GM18502 (cell line): ENCODE results near the gene SLC26A11.
"Not testable (repeated sequence)": the region's sequence is repeated elsewhere in the genome, so short reads cannot be mapped to it uniquely, and the experiment has no call there.

Experiments
- ATAC-seq: cut with Tn5 transposase; IDR thresholded peaks from one replicate; pipeline ENCODE4 v1.9.1; 2021; ENCODE audit warnings: mild to moderate bottlenecking; ENCODE audit not compliant: unreplicated experiment, poor library complexity

Gene SLC26A11

DNA sequence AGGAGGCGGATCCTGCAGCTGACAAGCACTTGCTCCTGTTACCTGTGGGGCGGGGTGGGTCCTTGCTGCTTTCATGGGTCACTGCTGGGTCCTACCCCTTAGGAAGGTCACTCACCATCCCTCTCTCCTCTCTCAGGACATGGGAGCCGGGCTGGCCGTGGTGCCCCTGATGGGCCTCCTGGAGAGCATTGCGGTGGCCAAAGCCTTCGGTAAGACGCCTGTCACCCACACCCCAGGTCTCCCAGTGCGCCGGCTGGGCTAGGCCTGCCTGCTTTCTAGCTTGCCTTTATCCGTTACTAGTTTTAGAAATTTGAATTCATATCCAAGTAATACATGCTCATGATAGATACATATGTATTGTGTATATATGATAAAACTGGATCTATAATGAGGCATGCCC, 17.2 kb downstream of the SLC26A11 start:
- ATAC-seq = no peak

DNA sequence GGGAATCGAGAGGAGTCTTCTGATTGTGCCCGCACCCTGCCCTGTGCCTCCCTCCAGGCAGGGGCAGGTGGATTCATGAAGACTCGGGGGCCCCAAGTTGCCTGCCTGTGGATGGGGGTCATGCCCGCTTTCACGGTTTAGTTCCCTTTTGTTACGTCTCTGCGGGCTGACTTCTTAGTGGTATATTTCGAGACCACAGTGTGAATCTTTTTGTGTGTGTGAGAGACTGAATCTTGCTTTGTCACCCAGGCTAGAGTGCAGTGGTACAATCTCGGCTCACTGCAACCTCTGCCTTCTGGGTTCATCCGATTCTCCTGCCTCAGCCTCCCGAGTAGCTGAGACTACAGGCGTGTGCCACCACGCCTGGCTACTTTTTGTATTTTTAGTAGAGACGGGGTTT, 22.3 kb downstream of the SLC26A11 start:
- ATAC-seq = no peak

DNA sequence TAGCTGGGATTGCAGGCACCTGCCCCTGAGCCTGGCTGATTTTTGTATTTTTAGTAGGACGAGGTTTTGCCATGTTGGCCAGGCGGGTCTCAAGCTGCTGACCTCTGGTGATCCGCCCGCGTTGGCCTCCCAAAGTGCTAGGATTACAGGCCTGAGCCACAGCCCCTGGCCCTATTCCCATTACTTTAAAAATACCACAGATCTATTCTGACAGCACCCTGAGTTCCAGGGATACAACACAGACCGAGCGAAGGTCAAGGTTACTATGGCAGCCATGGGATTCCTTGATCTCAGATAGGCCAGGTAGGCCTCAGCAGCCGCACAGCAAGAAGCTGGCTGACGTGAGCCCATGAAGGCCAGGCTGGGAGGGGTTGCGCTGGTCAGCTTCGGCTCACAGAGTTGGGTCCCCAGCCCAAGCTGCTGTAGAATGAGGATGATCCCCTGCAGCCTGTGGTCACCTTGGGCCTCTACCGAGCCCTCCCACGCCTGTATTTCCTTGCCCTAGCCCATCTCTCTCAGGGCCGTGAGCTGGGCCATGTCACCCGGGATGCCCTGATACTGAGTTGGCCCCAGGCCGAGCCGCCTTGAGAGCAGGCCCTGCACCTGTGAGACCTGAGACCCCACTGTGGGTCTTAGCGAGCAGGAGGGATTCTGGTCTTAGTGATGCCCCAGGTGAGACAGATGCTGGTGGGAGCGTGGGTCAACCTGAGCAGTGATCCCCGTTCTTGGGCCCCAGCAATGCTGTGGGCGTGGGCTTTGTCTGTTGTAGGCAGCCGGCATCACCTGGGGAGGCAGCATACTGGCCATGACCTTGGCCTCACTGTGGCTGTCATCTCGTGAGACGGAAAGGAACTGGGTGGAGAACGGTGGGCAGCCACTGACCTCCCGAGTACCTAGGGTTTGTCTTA, 23.6 kb downstream of the SLC26A11 start:
- ATAC-seq = no peak

DNA sequence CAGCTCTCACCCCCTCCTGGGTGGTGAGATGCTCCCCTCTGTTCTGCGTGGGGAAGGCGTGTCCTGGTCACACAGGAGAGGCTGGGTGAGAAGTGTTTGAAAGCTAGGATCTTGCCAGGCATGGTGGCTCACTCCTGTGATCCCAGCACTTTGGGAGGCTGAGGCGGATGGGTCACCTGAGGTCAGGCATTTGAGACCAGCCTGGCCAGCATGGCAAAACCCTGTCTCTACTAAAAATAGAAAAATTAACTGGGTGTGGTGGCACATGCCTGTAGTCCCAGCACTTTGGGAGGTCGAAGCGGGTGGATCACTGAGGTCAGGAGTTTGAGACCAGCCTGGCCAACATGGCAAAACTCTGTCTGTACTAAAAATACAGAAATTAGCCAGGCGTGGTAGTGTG, 24.2 kb downstream of the SLC26A11 start:
- ATAC-seq = not testable (repeated sequence)

DNA sequence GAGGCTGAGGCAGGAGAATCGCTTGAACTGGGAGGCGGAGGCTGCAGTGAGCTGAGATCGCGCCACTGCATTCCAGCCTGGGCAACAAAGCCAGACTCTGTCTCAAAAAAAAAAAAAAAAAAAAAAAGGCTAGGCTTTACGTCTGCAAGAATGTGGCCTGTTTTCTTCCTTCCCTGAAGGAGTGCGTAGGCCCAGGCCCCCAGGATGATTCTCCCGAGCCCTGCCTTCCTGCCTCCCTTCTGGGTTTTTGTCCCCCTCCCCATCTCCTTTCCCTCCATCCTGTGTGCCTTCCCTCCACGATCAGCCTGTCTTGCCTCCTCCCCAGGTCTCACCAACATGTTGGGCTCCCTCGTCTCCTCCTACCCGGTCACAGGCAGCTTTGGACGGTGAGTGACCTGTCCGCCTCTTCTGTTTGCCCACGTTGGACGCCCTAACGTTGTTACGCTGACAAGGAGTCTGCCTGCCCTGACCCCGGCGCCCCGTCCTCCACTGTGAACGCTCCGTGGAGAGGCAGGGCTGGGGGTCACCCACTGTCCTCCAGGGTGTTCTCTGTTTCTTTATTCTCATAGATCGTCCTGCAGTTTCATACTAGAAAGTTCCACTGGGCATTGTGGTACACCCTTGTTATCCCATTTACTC, 24.8 kb downstream of the SLC26A11 start:
- ATAC-seq = no peak

DNA sequence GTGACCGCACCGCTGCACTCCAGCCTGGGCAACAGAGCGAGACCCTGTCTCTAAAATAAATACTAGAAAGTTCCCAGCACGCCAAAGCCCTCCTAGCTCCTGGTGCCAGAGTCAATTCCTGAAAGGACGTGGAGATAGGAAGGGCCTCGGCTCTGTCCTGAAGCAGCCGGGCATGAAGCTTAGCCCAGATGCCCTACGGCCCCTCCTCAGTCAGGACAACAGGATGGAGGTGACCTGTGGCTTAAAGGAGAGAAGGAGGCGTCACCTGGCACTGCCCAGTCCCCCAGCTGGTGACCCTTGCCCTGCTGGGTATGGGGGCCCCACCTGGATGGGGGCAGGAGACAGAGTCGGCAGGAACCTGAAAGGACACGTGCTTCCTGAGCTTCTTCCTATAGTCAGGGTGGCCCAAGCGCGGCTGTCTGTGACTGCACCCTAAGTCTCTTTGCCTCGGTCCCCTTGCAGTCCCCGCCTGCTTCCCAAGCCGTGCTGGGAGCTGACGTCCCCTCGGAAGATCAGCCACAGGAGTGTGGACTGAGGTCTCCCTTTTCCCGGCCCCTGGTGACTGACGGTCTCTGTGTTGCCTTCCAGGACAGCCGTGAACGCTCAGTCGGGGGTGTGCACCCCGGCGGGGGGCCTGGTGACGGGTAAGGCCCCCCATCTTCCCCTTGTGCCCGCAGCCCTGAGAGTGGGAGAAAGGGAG, 25.5 kb downstream of the SLC26A11 start:
- ATAC-seq = no peak

DNA sequence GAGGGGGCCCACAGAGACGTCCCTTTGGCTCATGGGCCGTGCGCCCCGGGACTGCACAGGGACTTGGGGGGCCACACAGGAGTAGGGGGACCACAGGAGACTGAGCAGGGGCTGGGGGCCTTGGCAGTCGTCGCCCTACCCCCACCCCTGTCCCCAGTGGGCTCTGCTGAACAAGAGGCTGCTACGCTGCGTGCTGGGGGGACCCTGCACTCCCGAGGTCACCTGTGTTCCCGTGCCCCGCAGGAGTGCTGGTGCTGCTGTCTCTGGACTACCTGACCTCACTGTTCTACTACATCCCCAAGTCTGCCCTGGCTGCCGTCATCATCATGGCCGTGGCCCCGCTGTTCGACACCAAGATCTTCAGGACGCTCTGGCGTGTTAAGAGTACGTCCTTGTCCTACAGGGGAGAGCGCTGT, 26.0 kb downstream of the SLC26A11 start:
- ATAC-seq = no peak

DNA sequence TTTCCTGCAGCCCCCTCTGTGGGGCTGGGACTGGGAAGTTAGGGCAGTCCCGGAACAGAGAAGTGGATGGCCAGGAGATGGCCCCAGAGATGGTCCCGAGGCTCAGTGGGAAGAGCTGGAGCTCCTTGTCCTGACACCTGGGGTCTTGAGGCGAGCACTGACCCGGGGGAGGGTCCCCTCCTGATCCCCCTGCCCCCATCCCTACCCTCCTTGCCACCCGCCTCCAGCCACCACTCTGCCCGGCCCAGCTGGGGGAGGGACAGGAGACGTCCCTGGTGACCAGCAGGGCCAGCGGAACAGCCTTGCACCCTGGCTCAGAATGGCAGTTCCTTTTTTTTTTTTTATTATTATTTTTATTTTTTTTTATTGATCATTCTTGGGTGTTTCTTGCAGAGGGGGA, 26.5 kb downstream of the SLC26A11 start:
- no peak for ATAC-seq

DNA sequence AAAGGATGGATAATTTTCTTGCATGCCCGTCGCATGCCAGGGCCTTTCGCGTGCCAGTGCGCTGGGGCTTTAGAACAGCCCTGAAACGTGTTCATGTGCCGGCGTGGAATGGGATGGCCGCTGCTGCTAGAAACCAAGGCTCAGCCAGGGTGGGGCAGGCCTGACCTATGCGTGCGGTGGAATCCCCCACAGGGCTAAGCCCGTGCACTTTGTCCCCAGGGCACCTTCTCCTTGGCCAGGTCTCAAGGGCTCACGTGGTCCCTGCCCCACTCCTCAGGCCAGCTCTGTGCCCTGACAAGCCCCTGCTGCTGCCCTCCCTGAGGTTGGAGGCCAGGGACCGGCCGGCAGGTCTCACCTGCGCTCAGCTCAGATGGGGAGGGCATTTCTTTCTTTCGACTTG, 27.3 kb downstream of the SLC26A11 start:
- ATAC-seq = no peak

DNA sequence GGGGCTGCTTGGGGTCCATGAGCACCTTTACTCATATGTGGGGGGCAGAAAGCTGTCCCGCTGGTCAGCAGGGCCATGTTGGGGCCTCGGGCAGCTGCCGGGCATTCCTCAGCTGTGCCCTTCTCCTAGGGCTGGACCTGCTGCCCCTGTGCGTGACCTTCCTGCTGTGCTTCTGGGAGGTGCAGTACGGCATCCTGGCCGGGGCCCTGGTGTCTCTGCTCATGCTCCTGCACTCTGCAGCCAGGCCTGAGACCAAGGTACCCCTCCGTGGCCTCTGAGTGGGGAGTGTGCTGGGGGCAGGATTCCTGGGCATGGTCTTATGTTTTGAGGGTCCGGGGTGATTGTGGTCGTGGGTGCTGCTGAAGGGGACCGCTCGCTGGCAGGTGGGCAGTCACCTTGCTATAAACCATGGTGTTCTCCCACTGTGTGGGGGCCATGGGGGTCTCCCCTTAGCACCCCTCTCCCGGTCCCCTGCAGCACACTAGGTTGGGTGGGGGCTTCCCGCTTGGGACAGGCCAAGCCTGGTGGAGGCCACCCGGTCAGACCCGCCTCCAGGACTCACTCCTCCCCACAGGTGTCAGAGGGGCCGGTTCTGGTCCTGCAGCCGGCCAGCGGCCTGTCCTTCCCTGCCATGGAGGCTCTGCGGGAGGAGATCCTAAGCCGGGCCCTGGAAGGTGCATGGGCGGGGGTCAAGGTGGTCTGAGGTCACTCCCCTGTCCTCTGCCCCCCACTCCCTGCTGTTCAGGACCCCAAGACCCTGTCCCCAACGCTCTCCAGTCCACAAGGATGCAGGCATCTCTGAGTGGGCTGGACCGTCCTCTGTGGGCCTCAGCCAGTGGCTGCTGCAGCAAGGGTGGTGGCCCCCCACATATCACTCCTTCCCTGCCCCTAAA, 28.0 kb downstream of the SLC26A11 start:
- no peak for ATAC-seq

DNA sequence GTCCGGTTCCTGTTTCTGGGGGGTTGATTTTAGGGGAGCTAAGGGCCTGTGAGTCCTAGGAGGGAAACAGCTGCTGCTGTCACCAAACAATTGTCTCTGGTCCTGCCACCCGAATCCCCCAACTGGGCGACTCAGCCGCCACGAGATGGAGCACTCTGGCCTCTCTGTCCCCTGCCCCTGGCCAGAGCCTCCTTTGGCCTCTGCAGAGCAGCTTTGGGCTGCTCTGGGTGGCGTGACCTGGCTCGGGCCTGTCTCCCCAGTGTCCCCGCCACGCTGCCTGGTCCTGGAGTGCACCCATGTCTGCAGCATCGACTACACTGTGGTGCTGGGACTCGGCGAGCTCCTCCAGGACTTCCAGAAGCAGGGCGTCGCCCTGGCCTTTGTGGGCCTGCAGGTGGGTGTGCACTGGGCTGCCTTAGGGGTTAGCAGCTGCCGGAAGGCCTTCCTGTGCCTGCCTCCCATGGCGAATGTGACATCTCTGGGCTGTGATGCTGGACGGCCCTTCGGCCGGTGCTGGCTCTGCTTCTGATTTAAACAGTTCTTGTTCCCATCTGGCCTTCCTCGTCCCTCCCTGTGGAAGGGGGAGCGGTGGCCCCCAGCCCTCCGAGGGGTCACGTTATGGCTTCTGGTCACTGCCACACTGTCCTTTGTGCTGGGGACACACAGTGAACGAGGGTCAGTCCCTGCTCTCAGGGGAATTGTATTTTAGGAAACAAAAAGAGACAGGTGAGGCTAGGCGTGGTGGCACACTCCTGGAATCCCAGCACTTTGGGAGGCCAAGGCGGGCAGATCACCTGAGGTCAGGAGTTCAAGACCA, 28.9 kb downstream of the SLC26A11 start:
- no peak for ATAC-seq

DNA sequence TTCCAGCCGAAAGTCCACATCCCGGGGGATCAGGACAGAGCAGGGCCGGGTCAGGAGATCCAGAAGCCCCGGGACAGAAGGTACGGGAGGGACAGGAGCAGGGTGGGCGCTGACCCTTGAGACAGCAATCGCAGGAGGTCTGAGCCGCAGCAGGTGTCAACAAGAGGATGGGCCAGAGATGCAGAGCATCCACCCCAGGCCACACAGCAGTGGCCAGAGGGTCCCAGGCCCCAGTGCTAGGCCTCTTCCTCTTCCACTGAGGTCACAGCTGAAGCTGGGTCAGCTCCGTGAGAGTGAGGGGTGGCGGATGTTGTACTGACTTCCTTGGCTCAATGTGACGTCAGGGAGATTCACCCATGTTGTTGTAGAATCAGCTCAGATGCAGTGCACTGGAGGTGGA, 31.7 kb downstream of the SLC26A11 start:
- ATAC-seq = no peak

DNA sequence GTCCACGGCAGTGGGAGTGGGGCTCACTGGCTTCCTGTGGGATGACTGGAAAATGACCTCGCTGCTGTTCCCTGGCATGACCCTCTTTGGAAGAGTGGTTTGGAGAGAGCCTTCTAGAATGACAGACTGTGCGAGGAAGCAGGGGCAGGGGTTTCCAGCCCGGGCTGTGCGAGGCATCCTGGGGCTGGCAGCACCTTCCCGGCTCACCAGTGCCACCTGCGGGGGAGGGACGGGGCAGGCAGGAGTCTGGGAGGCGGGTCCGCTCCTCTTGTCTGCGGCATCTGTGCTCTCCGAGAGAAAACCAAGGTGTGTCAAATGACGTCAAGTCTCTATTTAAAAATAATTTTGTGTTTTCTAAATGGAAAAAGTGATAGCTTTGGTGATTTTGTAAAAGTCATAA, 32.6 kb downstream of the SLC26A11 start:
- ATAC-seq = no peak

DNA sequence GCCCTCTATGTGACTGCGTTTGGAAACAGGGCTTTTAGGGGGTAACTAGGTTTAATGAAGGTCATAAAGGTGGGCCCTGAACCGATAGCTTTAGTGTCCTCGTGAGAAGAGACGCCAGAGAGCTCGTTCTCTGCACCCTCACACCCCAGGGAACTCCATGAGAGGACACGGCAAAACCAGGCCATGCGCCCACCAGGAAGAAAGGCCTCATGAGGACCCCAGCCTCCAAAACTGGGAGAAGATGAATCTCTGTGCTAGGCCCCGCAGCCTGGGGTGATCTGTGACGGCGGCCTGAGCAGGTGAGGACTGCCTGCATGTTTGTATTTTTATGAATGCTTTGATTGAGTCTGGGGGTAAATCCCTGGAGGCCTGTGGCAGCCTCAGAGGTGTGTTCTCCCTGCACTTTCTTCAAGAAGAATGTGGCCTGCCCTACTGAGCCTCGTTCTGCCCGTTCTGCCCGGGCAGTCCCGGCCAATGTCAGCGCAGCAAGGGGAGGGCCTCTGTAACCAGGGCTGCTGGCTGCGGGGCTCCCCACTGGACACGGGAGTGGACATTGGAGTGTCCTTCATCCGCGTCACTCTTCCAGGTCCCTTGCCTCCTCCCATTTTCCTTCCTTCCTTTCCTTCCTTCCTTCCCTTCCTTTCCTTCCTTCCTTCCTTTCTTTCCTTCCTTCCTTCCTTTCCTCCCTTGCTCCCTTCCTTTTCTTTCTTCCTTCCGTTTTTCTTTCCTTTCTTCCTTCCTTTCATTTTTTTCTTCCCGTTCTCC, 33.6 kb downstream of the SLC26A11 start:
- ATAC-seq = no peak

DNA sequence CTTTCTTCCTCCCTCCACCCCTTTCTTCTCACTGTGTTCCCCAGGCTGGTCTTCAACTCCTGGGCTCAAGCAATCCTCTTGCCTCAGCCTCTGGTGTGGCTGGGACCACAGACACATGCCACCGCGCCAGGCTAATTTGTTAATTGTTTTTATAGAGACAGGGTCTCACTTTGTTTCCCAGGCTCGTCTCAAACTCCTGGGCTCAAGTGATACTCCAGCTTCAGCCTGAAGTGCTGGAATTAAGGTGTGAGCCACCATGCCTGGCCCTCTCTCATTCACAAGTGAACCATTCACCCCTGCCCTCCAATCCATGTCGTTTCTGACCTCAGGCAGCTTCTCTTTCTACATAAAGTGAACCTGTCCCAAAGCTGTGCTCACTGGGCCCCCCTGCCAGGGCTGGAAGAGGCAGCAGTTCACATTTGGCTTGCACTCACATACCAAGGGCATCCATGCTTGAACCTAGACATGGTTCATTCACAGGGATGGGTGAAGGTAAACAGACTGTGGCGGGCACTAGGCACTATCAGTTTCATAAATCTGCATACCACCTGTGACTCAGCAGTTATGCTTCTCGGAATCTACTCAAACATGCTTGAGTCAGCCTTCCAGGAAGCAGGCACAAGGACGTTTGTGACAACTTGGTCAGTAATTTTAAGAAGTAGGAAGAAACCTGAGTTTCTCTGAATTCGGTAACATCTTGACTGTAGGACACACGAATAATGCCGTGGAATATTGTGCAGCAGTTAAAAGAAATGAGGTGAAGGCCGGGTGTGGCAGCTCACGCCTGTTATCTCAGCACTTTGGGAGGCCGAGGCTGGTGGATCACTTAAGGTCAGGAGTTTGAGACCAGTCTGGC, 34.4 kb downstream of the SLC26A11 start:
- peak; percentile 66 for ATAC-seq

DNA sequence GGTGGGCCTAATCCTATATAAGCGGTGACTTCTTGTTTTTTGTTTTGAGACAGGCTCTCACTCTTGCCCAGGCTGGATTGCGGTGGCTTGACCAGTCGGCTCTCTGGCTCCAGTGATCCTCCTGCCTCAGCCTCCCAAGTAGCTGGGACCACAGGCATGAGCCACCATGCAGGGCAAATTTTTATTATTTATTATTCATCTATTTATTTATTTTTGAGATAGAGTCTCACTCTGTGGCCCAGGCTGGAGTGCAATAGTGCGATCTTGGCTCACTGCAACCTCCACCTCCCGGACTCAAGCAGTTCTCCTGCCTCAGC, 35.8 kb downstream of the SLC26A11 start:
- ATAC-seq = no peak

DNA sequence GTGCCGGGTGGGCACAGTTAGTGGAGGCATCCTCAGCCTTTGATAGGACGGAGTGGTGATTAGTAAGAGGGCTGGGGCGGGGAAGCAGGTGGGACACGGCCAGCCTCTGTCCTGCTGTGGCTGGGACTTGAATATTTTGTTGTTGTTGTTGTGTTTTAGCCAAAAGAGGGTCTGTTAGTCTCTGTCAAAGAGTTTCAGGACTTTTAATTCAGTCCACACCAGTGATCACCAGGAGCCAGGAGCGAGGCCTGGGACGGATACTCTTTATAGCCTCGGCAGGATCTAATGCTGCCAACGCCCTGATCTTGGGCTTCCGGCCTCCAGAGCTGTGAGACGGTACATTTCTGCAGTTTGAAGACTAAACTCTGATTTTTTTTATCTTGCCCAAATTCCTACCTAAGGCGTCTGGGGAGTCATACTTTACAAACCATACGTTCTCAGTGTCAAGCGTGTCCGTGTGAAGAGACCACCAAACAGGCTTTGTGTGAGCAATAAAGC, 37.5 kb downstream of the SLC26A11 start:
- ATAC-seq = no peak

DNA sequence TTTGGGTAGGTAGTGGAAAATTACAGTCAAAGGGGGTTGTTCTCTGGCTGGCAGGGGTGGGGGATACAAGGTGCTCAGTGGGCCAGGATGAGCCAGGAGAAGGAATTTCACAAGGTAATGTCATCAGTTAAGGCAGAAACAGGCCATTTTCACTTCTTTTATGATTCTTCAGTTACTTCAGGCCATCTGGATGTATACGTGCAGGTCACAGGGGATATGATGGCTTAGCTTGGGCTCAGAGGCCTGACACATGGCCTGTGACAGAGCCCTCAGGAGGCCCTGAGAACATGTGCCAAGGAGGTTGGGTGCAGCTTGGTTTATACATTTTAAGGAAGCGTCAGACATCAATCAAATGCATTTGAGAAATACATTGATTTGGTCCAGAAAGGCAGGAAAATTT, 38.1 kb downstream of the SLC26A11 start:
- ATAC-seq = not testable (repeated sequence)
